ENCODE data around the gene ACVR1C. TPM values are rescaled to one million over a fixed set of nuclear protein-coding genes. Genes with fewer than 3 reads are reported as not detected.

Gene ACVR1C
- 0.04 TPM for total RNA-seq (2013)
- polyA plus RNA-seq (under 1 TPM in 1 of 3 donors, not detected in 2; 0.05 TPM), polyA minus RNA-seq (not detected in 2 replicates), total RNA-seq (0 to 3.8 (median 0.26) reads per million in 11 experiments)

- Mint-ChIP-seq H3K4me1 (peaks cover 17% of the 10 kb centered on the region), H3K36me3 (no peaks in the 10 kb centered on the region), H3K4me3 (peak within 1 kb of the TSS; percentile 79 to 92), H3K27ac (no peak within 1 kb of the TSS), H3K9me3 (peaks cover 0 to 8% (median 0%) of the 10 kb centered on the region in 7 donors), H3K27me3 (ENCODE audit: low read depth in 3 of 3) (peaks cover 23 to 30% (median 25%) of the 10 kb centered on the region in 3 donors)
- H3K27ac ChIP-seq (ENCODE audit: low read depth in 1 of 2, low read length in 2 of 2), result no peak within 1 kb of the TSS
- no peaks in the 10 kb centered on the region for H3K9me3 ChIP-seq (replicated peaks in 1 of 2; ENCODE audit: control insufficient read depth in 1 of 2, insufficient read depth in 1 of 2, low read length in 2 of 2)
- H3K4me3 ChIP-seq (replicated peaks in 1 of 3; ENCODE audit: low read depth in 2 of 3, low read length in 3 of 3), result peak within 1 kb of the TSS; percentile 42 to 78 (median 45)
- H3K27me3 ChIP-seq (ENCODE audit: control insufficient read depth in 2 of 2, insufficient read depth in 2 of 2, low read length in 2 of 2), result peaks cover 16 to 32% of the 10 kb centered on the region in 2 donors
- intact Hi-C loops (cut with micrococcal nuclease), result no loop called here
- peaks cover 13 to 16% of the 10 kb centered on the region in 2 donors for H3K4me1 ChIP-seq (ENCODE audit: control insufficient read depth in 1 of 2, insufficient read depth in 2 of 2, low read length in 2 of 2)
- H2AFZ ChIP-seq (ENCODE audit: insufficient read depth, low read depth, low read length, poor library complexity, severe bottlenecking), result peak within 1 kb of the TSS; percentile 82
- peak within 1 kb of the TSS; percentile 31 for H3K9ac ChIP-seq (ENCODE audit: insufficient read depth, low read length, poor library complexity, severe bottlenecking)
- H3K79me2 ChIP-seq (ENCODE audit: insufficient read depth, low read length), result no peaks in the 10 kb centered on the region
- peak; percentile 62 for TF ChIP-seq CTCF (IDR thresholded peaks at IDR 0.05)
- peak; percentile 17 to 25 (median 21) for DNase-seq
- WGBS (ENCODE audit: insufficient coverage), result under 1% methylated on average over 73 of the region's 79 CpGs
- H3K4me2 ChIP-seq (replicated peaks; ENCODE audit: extremely low read depth, low read length, poor library complexity, severe bottlenecking), result peak within 1 kb of the TSS; percentile 90
- H4K20me1 ChIP-seq (ENCODE audit: insufficient read depth, low read length), result no peaks in the 10 kb centered on the region
- no peaks in the 10 kb centered on the region for H3K36me3 ChIP-seq (replicated peaks in 1 of 2; ENCODE audit: control insufficient read depth in 1 of 2, insufficient read depth in 2 of 2, low read length in 2 of 2)
These were observed at the start of gene ACVR1C for GRCh38 chr2:157628477-157629415. ACVR1C (minus strand) TSS chr2:157628864; CDS start chr2:157628644, 220 bp downstream.

- Histone ChIP-seq H3K9ac (ENCODE audit: insufficient read depth, low read length, poor library complexity, severe bottlenecking) (no peak overlapping the region), H3K79me2 (ENCODE audit: insufficient read depth, low read length) (no peaks in the 10 kb centered on the region), H2AFZ (ENCODE audit: insufficient read depth, low read depth, low read length, poor library complexity, severe bottlenecking) (no peak overlapping the region), H4K20me1 (ENCODE audit: insufficient read depth, low read length) (no peaks in the 10 kb centered on the region), H3K27me3 (ENCODE audit: control insufficient read depth in 2 of 2, insufficient read depth in 2 of 2, low read length in 2 of 2) (no peaks in the 10 kb centered on the region), H3K4me3 (replicated peaks in 1 of 3; ENCODE audit: low read depth in 2 of 3, low read length in 3 of 3) (no peak overlapping the region), H3K9me3 (replicated peaks in 1 of 2; ENCODE audit: control insufficient read depth in 1 of 2, insufficient read depth in 1 of 2, low read length in 2 of 2) (no peaks in the 10 kb centered on the region), H3K4me1 (ENCODE audit: control insufficient read depth in 1 of 2, insufficient read depth in 2 of 2, low read length in 2 of 2) (no peaks in the 10 kb centered on the region), H3K27ac (ENCODE audit: low read depth in 1 of 2, low read length in 2 of 2) (no peak overlapping the region), H3K4me2 (replicated peaks; ENCODE audit: extremely low read depth, low read length, poor library complexity, severe bottlenecking) (no peak overlapping the region), H3K36me3 (replicated peaks in 1 of 2; ENCODE audit: control insufficient read depth in 1 of 2, insufficient read depth in 2 of 2, low read length in 2 of 2) (no peaks in the 10 kb centered on the region)
- Mint-ChIP-seq H3K27ac (no peak overlapping the region), H3K27me3 (ENCODE audit: low read depth in 3 of 3) (peaks cover 0 to 3% (median 2%) of the 10 kb centered on the region in 3 donors), H3K4me1 (no peaks in the 10 kb centered on the region), H3K4me3 (no peak overlapping the region), H3K36me3 (no peaks in the 10 kb centered on the region), H3K9me3 (peaks cover 0 to 5% (median 2%) of the 10 kb centered on the region in 7 donors)
- no peak for TF ChIP-seq CTCF (IDR thresholded peaks at IDR 0.05)
- DNase-seq, result no peak
- intact Hi-C loops (cut with micrococcal nuclease), result no loop called here
These were observed 49.3 kb upstream of the ACVR1C start for GRCh38 chr2:157677941-157678340.

Data from CD14-positive monocyte (primary cell).